GM21515 (cell line): ENCODE measurements around the gene MMP15.
"Not testable (repeated sequence)": the region's sequence is repeated elsewhere in the genome, so short reads cannot be mapped to it uniquely, and the experiment has no call there.

Source experiments
- ATAC-seq: cut with Tn5 transposase; IDR thresholded peaks from one replicate; pipeline ENCODE4 v1.9.1; 2021; ENCODE audit not compliant: unreplicated experiment

MMP15 gene

DNA sequence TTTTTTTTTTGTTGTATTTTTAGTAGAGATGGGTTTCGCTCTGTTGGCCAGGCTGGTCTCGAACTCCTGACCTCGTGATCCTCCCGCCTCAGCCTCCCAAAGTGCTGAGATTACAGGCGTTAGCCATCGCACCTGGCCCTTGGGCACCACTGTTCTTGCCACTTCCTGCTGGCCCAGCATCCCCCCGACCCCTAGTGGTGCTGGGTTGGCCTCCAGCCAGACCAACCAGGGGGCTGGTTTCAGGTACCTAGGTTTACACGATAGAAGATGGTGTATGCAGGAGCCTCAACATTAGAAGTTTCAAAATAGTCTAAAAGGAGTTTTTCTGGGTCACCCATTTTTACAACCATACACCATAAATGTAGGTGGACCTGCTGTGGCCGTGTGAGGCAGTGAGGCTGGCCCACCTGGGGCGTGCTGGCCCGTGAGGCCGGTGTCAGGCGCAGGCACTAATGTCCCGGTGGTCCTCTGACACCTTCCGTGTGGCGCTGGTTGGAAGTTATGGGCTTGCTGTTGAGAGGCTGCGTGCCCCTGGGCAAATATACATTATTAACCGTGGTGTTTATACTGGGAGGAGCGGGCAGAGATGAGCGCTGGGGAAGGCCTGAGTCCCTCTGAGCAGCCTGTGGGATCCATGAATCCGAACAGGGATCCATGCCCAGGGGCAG, 60.2 kb downstream of the MMP15 start:
- no peak for ATAC-seq

DNA sequence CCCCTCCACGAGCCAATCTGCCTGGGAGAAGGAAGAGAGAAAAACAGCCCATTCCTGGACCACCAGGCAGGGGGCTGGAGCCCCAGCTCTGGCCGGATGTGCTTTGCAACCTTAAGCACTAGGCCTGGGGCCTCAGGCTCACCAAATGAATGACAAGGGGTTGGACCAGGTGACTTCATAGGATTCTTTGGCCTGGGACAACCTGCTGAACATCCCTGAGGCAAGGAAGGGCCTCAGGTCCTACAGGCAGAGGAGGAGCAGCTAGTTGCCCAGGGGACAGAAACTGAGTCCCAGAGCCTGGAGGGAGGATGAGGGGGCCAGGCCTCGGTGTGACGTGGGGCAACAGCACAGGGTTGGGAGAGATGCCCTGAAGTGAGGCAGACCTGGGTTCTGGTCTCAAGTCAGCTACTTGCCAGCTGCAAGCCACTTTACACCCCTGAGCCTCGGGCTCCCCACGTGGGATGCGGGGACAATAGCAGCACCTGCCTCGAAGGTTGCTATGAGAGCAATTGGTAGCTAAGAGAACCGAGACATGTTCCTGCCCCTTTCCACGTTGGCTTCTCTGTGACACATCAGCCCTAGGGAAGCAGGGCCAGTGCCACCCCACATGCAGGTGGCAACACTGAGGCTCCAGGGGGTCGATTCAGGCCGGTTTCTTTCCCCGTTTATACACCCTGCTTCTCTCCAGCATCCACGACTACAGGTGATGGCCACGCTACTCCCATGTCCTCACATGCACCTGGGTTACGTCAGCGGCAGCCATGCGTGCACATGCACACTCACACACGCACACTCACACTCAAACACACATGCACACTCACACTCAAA, 61.0 kb downstream of the MMP15 start:
- ATAC-seq, result no peak

DNA sequence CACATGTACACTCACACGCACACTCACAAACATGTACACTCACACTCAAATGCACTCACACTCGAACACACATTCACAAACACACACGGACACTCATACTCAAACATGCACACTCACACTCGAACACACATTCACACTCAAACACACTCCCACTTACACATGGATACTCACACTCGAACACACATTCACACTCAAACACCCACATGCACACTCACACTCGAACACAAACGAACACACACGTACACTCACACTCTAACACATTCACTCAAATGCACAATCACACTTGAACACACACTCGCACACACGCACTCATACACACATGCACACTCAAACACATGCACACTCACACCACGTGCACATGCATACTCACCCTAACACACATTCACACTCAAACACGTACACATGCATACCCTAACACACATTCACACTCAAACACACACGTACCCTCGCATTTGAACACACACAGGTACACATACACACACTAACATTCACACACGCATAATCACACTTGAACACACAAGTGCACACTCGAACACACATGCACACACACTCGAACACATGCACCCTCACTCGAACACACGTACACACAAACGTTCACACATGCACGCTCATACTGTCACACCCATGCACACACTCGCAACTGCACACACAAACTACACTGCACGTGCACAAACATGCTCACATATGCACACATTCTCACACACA, 61.8 kb downstream of the MMP15 start:
- no peak for ATAC-seq

DNA sequence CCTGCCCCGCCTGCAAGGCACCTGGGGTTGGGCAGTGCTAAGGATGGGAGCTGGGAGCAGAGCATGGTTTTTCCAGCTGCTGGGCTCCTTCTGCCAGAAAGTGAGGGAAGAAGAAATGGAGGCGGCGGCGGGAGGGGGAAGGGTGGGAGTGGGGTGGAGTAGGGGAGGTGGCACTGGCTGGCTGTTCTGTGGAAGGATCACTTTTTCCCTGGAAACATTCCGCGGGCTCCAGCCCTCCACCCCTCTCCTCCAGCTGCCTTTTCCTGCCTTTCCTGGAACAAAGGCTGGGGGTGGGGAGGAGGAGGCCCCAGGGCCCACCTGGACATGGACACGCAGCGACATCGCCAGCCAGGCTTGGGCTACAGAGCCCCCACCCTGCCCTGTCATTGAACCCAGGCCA, 62.5 kb downstream of the MMP15 start:
- no peak for ATAC-seq

DNA sequence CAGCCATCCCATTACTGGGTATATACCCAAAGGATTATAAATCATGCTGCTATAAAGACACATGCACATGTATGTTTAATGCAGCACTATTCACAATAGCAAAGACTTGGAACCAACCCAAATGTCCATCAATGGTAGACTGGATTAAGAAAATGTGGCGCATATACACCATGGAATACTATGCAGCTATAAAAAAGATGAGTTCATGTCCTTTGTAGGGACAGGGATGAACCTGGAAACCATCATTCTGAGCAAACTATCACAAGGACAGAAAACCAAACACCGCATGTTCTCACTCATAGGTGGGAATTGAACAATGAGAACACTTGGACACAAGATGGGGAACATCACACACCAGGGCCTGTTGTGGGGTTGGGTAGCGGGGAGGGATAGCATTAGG, 64.8 kb downstream of the MMP15 start:
- ATAC-seq, result not testable (repeated sequence)

DNA sequence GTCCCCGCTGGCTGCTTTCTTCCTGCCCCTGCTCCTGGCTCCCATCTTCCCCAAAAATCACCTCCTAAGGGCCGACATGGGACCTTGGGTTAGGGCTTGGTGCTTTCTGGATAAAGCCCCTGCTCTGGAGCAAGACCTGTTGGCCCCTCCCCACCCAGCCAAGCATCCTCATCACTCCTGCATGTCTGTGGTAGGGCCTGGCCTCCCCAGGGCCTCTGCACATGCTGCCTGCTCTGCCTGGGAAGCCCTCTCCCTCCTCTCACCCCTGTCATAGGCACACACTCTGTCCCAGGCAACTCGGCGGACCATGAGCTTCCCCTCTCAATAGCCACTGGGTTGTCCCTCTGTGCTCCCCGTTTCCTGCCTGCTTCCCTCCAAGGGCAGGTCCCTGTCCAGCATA, 68.5 kb downstream of the MMP15 start:
- no peak for ATAC-seq

DNA sequence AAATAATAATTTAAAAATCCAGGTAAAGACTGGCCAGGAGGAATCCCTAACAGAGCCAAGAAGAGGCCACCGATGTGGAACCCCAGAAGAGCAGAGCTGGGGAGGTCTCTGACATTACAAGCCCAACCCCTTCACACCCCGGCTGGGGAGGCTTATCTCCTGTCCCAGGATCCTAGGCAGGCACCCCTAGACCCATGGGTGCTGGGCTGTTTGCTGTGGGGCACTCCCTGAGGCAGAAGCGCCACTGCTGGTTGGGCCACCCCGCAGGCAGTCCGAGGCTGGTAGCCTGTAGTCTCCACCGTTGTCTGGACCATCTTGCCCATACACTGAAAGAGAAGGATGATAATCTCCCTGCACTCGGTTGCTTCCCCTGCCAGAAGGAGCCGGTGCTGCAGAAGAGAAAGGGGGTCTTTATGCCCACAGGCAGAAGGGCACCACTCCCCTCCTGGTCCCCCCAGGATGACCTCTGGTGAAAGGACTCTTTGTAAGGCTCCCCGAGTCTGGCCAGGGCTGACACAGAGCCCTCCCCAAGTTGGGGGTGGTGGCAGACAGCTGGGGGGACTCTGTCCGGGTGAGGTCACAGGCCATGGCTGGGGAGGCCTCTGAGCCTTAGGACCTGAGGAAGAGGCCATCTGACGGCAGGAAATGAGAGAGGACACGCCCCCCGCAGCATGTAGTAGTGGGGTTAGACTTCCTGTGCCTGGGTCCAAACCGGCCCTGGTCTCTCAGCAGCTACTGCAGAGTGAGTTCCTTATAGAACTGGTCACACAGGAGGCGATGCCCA, 69.4 kb downstream of the MMP15 start:
- ATAC-seq, result no peak

DNA sequence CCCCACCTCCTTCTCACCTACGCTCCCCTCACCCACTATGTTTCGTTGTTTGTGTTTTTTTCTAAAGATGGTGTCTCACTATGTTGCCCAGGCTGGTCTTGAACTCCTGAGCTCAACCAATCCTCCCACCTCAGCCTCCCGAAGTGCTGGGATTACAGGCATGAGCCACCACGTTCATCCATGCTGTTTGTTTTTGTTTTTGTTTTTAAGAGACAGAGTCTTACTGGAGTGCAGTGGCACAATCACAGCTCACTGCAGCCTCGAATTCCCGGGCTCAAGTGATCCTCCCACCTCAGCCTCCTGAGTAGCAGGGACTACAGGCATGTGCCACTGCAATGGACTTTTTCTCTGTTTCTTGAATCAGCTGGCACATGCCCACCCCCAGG, 70.0 kb downstream of the MMP15 start:
- not testable (repeated sequence) for ATAC-seq

DNA sequence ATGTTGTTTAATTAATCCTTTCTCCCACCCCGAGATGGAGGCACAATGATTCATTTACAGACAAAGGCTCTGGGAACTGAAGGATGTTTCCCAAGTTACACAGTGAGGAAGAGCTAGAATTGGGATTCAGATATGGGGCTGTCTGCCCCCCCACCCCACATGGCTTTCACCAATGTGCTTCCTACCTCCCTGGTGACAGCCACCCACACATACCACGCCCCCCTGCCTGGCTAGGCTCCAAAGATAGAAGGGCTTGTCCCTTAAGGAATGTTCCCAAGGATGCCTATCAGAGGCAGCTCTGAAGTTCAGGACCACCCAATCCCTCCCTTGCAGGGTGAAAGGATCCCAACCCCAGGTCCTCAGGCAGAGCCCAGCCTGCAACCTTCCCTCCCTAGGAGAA, 70.7 kb downstream of the MMP15 start:
- no peak for ATAC-seq
